Liver (tissue), 9 donors: ENCODE results near the gene PUS1. TPM values are rescaled to one million over a fixed set of nuclear protein-coding genes. Genes with fewer than 3 reads are reported as not detected.

Source experiments
- DNase-seq: peaks from one replicate; pipeline ENCODE4 v3.0.0-alpha.2; 2017; ENCODE audit warnings: low spot score
- H3K27ac ChIP-seq, 2 donors: one replicate each; pipeline ENCODE4 v1.7.0; 2013; ENCODE audit warnings: inconsistent platforms in 2 of 2, low read length in 2 of 2, control low read depth in 1 of 2, low read depth in 1 of 2, mild to moderate bottlenecking in 1 of 2
- H3K27me3 ChIP-seq, 4 donors: one replicate each; pipeline versions ENCODE4 v1.6.1 to v1.7.0; 2013; ENCODE audit warnings: low read length in 3 of 4, inconsistent platforms in 1 of 4, mild to moderate bottlenecking in 1 of 4, moderate library complexity in 1 of 4; ENCODE audit not compliant: control insufficient read depth in 4 of 4, insufficient read depth in 4 of 4
- H3K36me3 ChIP-seq, 4 donors: one replicate each; pipeline versions ENCODE4 v1.6.1 to v1.7.0; 2013; ENCODE audit warnings: low read length in 3 of 4, mild to moderate bottlenecking in 3 of 4, low read depth in 1 of 4, moderate library complexity in 1 of 4; ENCODE audit not compliant: control insufficient read depth in 4 of 4, insufficient read depth in 3 of 4
- H3K4me1 ChIP-seq, 4 donors: one replicate each; pipeline versions ENCODE4 v1.6.1 to v1.7.0; 2013; ENCODE audit warnings: low read length in 3 of 4, mild to moderate bottlenecking in 3 of 4, moderate library complexity in 1 of 4; ENCODE audit not compliant: control insufficient read depth in 4 of 4, insufficient read depth in 4 of 4
- H3K4me3 ChIP-seq, 3 donors: one replicate each; pipeline versions ENCODE4 v1.6.1 to v1.7.0; 2013; ENCODE audit warnings: low read length in 3 of 3, control low read depth in 1 of 3, low read depth in 1 of 3, mild to moderate bottlenecking in 1 of 3
- H3K9ac ChIP-seq, 2 donors: one replicate each; pipeline ENCODE4 v1.7.0; 2013; ENCODE audit warnings: low read length in 2 of 2, mild to moderate bottlenecking in 2 of 2, moderate library complexity in 2 of 2, control low read depth in 1 of 2, low read depth in 1 of 2
- H3K9me3 ChIP-seq, 4 donors: one replicate each; pipeline versions ENCODE4 v1.6.1 to v1.7.0; 2013; ENCODE audit warnings: low read length in 3 of 4; ENCODE audit not compliant: control insufficient read depth in 4 of 4
- ATF3 ChIP-seq: IDR thresholded peaks from 2 replicates; pipeline ENCODE4 v1.6.1; 2016; ENCODE audit warnings: antibody characterized with exemption
- CTCF ChIP-seq: fragments of 150-350 bp; IDR thresholded peaks from 2 replicates; pipeline ENCODE4 v1.5.1; 2017; ENCODE audit warnings: improper control_type of control experiment, low read depth, low read length; ENCODE audit not compliant: missing input control
- EGR1 ChIP-seq, 2 donors: IDR thresholded peaks; 2 replicates each; pipeline ENCODE4 v1.6.1; 2016 to 2018; ENCODE audit warnings: antibody characterized with exemption in 2 of 2, low read depth in 2 of 2
- FOXA1 ChIP-seq: IDR thresholded peaks from 2 replicates; pipeline ENCODE4 v1.6.1; 2016; ENCODE audit warnings: antibody characterized with exemption
- FOXA2 ChIP-seq: IDR thresholded peaks from 2 replicates; pipeline ENCODE4 v1.6.1; 2016; ENCODE audit warnings: antibody characterized with exemption
- GABPA ChIP-seq, 2 donors: IDR thresholded peaks in 1 of 2; conservative IDR thresholded peaks in 1 of 2; 2 replicates each; pipeline ENCODE4 v1.6.1; 2016; ENCODE audit warnings: antibody characterized with exemption in 2 of 2, mild to moderate bottlenecking in 1 of 2, moderate library complexity in 1 of 2
- HNF4A ChIP-seq, 2 donors: conservative IDR thresholded peaks; 2 replicates each; pipeline ENCODE4 v1.6.1; 2016; ENCODE audit warnings: antibody characterized with exemption in 2 of 2, mild to moderate bottlenecking in 2 of 2
- HNF4G ChIP-seq: IDR thresholded peaks from 2 replicates; pipeline ENCODE4 v1.6.1; 2016; ENCODE audit warnings: antibody characterized with exemption
- JUND ChIP-seq, 2 donors: IDR thresholded peaks; 2 replicates each; pipeline ENCODE4 v1.6.1; 2016; ENCODE audit warnings: antibody characterized with exemption in 2 of 2
- MAX ChIP-seq: IDR thresholded peaks from 2 replicates; pipeline ENCODE4 v1.6.1; 2016; ENCODE audit warnings: antibody characterized with exemption
- NR2F2 ChIP-seq: IDR thresholded peaks from 2 replicates; pipeline ENCODE4 v1.6.1; 2016; ENCODE audit warnings: antibody characterized with exemption
- RAD21 ChIP-seq, 2 donors: IDR thresholded peaks; 2 replicates each; pipeline ENCODE4 v1.6.1; 2016; ENCODE audit warnings: antibody characterized with exemption in 2 of 2, mild to moderate bottlenecking in 2 of 2
- REST ChIP-seq: IDR thresholded peaks from 2 replicates; pipeline ENCODE4 v1.6.1; 2016; ENCODE audit warnings: antibody characterized with exemption, mild to moderate bottlenecking
- RXRA ChIP-seq, 2 donors: IDR thresholded peaks; 2 replicates each; pipeline ENCODE4 v1.6.1; 2017 to 2018; ENCODE audit warnings: antibody characterized with exemption in 2 of 2, mild to moderate bottlenecking in 1 of 2
- SP1 ChIP-seq: IDR thresholded peaks from 2 replicates; pipeline ENCODE4 v1.6.1; 2018; ENCODE audit warnings: antibody characterized with exemption, mild to moderate bottlenecking
- TAF1 ChIP-seq: conservative IDR thresholded peaks from 2 replicates; pipeline ENCODE4 v1.6.1; 2016; ENCODE audit warnings: antibody characterized with exemption, mild to moderate bottlenecking
- YY1 ChIP-seq: IDR thresholded peaks from 2 replicates; pipeline ENCODE4 v1.6.1; 2016; ENCODE audit warnings: antibody characterized with exemption, mild to moderate bottlenecking
- ZBTB33 ChIP-seq: IDR thresholded peaks from 2 replicates; pipeline ENCODE4 v1.6.1; 2016; ENCODE audit warnings: antibody characterized with exemption
- WGBS: extraction: QIAGEN DNeasy Blood & Tissue Kit; methylation state at CpG from one replicate; pipeline ENCODE4 v1.1.7; 2013; 5-methylcytosine and 5-hydroxymethylcytosine counted together
- polyA plus RNA-seq, 2 donors: library from polyadenylated mRNA; stranded (reverse) in 1 of 2; unstranded in 1 of 2; fragments of 200-250 nt in 1 of 2; fragments of >200 nt in 1 of 2; fragmentation: Nextera tagmentation in 1 of 2; extraction: Ambion mirVana in 1 of 2; gene quantifications; one replicate each; pipeline versions ENCODE4 v1.2.1 to v1.2.3, GENCODE V29; 2013 to 2015
- total RNA-seq, 2 donors: library from RNA; depleted of rRNA; stranded (reverse); fragments of >200 nt; gene quantifications; one replicate each; pipeline ENCODE4 v1.2.3, GENCODE V29; 2014
- donor health status: healthy.
- donor health status: healthy.
- donor health status: healthy.
- donor health status: healthy.
- donor health status: healthy.

PUS1 gene
- total and polyA plus RNA-seq, 4 donors, result 6.1 to 24.4 (median 10.7) TPM

- Histone ChIP-seq H3K27ac (no peak overlapping the region), H3K9ac (no peak overlapping the region), H3K4me3 (no peak overlapping the region), H3K27me3 (no peaks in the 10 kb centered on the region), H3K4me1 (peaks cover 5 to 27% (median 13%) of the 10 kb centered on the region in 4 donors), H3K9me3 (no peaks in the 10 kb centered on the region), H3K36me3 (peaks cover 0 to 6% (median 0%) of the 10 kb centered on the region in 4 donors)
- no peak for TF ChIP-seq RAD21 (IDR thresholded peaks at IDR 0.05)
- DNase-seq, result no peak
- WGBS, result 94% methylated on average over 9 of the region's 9 CpGs
These were observed 31.2 kb upstream of the PUS1 start for GRCh38 chr12:131897875-131898274.

- TF ChIP-seq FOXA1 (no peak), EGR1 (IDR thresholded peaks at IDR 0.05; ENCODE audit: low read depth in 2 of 2) (no peak), YY1 (no peak), MAX (no peak), HNF4G (no peak), ZBTB33 (no peak), FOXA2 (no peak), RAD21 (IDR thresholded peaks at IDR 0.05) (no peak), TAF1 (no peak), CTCF (no peak), SP1 (no peak), JUND (IDR thresholded peaks at IDR 0.05) (no peak), GABPA (IDR thresholded peaks at IDR 0.05 in 1 of 2, conservative IDR thresholded peaks at IDR 0.05 in 1 of 2) (no peak), NR2F2 (no peak), ATF3 (no peak), HNF4A (conservative IDR thresholded peaks at IDR 0.05) (no peak), REST (no peak), RXRA (IDR thresholded peaks at IDR 0.05) (no peak)
- H3K9ac ChIP-seq, result no peak overlapping the region
- 89% methylated on average over 6 of the region's 6 CpGs for WGBS
- H3K4me3 ChIP-seq, result no peak overlapping the region
- H3K27me3 ChIP-seq, result no peaks in the 10 kb centered on the region
- H3K27ac ChIP-seq, result no peak overlapping the region
- peaks cover 0 to 6% (median under 1%) of the 10 kb centered on the region in 4 donors for H3K36me3 ChIP-seq
- DNase-seq, result no peak
- peaks cover 5 to 27% (median 11%) of the 10 kb centered on the region in 4 donors for H3K4me1 ChIP-seq
- no peaks in the 10 kb centered on the region for H3K9me3 ChIP-seq
These were observed 28.7 kb upstream of the PUS1 start for GRCh38 chr12:131900397-131900796.
